Astrocyte (in vitro differentiated cells and primary cell): ENCODE measurements around the gene ZNF546.

Experiments used
- CTCF ChIP-seq: IDR thresholded peaks from 2 replicates; pipeline ENCODE4 v1.5.1; 2011; ENCODE audit warnings: low read depth, mild to moderate bottlenecking, inconsistent platforms, low read length, moderate library complexity; ENCODE audit not compliant: insufficient read depth
- EZH2 ChIP-seq: IDR thresholded peaks from 2 replicates; pipeline ENCODE4 v1.6.1; 2012; ENCODE audit warnings: mild to moderate bottlenecking, low read length, inconsistent platforms; ENCODE audit not compliant: insufficient read depth

- no peak for TF ChIP-seq CTCF
- no peak for TF ChIP-seq EZH2
Measured at GRCh38 chr19:40013991-40014390, 17.1 kb downstream of the ZNF546 start.
